PC-3 (cell line): ENCODE measurements around the gene NFE2.

ENCODE experiments used
- CTCF ChIP-seq: fragments of 300-600 bp; sonication (generic); conservative IDR thresholded peaks from 2 replicates; pipeline ENCODE4 v1.5.1; 2017; ENCODE audit warnings: antibody characterized with exemption, low read depth, mild to moderate bottlenecking, low read length
- EZH2phosphoT487 ChIP-seq: fragments of 300-600 bp; sonication (generic); IDR thresholded peaks from 2 replicates; pipeline ENCODE4 v1.6.1; 2018; ENCODE audit warnings: mild to moderate bottlenecking, antibody characterized with exemption, low read length, borderline replicate concordance

GRCh38 chr12:54270345-54270744, 30.5 kb downstream of the NFE2 start:
- no peak for TF ChIP-seq EZH2phosphoT487
- TF ChIP-seq CTCF = no peak
